Inflammatory macrophage treated with lipopolysaccharide for 4 hours (primary cell): ENCODE data around the gene RAPGEF1.
"Not testable (repeated sequence)": the region's sequence is repeated elsewhere in the genome, so short reads cannot be mapped to it uniquely, and the experiment has no call there.

ENCODE experiments used
- DNase-seq: peaks from one replicate; pipeline ENCODE4 v3.0.0-alpha.2; 2020

Gene RAPGEF1

GRCh38 chr9:131703697-131704096 lies 36.2 kb downstream of the RAPGEF1 start:
- DNase-seq, result no peak

- no peak for DNase-seq
These were observed 37.0 kb downstream of the RAPGEF1 start for GRCh38 chr9:131702911-131703310.

- peak; percentile 53 for DNase-seq
These were observed 38.0 kb downstream of the RAPGEF1 start for GRCh38 chr9:131701789-131702337.

- no peak for DNase-seq
These were observed 38.5 kb downstream of the RAPGEF1 start for GRCh38 chr9:131701436-131701781.

GRCh38 chr9:131700765-131701435 lies 39.0 kb downstream of the RAPGEF1 start:
- DNase-seq, result peak; percentile 90

- DNase-seq, result no peak
These were observed 39.8 kb downstream of the RAPGEF1 start for GRCh38 chr9:131700076-131700475.

- DNase-seq, result no peak
These were observed 41.3 kb downstream of the RAPGEF1 start for GRCh38 chr9:131698618-131698985.

GRCh38 chr9:131697908-131698617 lies 41.8 kb downstream of the RAPGEF1 start:
- peak; percentile 95 for DNase-seq

GRCh38 chr9:131697097-131697496 lies 42.8 kb downstream of the RAPGEF1 start:
- DNase-seq, result no peak

- DNase-seq, result no peak
These were observed 43.9 kb downstream of the RAPGEF1 start for GRCh38 chr9:131695836-131696460.

- DNase-seq, result no peak
These were observed 44.5 kb downstream of the RAPGEF1 start for GRCh38 chr9:131695366-131695765.

GRCh38 chr9:131693651-131694597 lies 46.0 kb downstream of the RAPGEF1 start:
- no peak for DNase-seq

- no peak for DNase-seq
These were observed 47.0 kb downstream of the RAPGEF1 start for GRCh38 chr9:131692612-131693562.

- DNase-seq, result no peak
These were observed 47.8 kb downstream of the RAPGEF1 start for GRCh38 chr9:131691969-131692611.

- no peak for DNase-seq
These were observed 48.8 kb downstream of the RAPGEF1 start for GRCh38 chr9:131690941-131691573.

- no peak for DNase-seq
These were observed 49.4 kb downstream of the RAPGEF1 start for GRCh38 chr9:131690462-131690861.

- DNase-seq, result no peak
These were observed 51.5 kb downstream of the RAPGEF1 start for GRCh38 chr9:131688377-131688776.

- DNase-seq, result no peak
These were observed 53.8 kb downstream of the RAPGEF1 start for GRCh38 chr9:131685753-131686706.

- DNase-seq, result not testable (repeated sequence)
These were observed 56.8 kb downstream of the RAPGEF1 start for GRCh38 chr9:131683094-131683493.
